ENCODE measurements around the gene GHR.

DNA sequence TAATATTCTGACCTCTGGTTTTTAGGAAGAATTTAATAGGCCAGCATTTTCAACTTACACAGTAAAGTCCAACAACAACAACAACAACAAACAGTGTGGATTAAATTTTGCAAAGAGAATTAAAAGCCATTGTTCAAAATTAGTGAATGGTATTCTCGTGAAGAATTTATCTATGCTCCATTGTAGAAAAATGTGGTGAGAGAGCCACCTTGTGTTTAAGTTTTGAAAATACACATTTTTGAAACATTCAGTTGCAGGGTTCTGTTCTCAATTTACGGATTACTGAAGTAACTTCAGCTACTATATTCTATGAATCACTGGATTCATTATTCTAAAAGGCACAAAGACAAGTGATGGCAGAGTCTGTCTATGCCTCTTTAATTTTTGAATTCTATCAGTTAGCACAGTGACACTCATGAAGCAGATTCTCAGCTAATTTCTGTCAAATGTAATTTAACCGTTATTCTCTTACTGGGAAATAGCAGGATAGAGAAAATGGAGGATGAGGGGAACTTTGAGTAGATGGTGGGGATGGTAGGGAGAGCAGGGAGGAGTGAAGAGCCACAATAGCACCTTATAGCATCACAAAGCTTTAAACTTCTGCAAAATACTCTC, 344.4 kb downstream of the GHR start:
- TF ChIP-seq CTCF (IDR thresholded peaks at IDR 0.05; ENCODE audit: borderline replicate concordance, extremely low read depth, low read length, poor library complexity, severe bottlenecking), result peak; percentile 59
- no peak for TF ChIP-seq EZH2 (IDR thresholded peaks at IDR 0.05; ENCODE audit: borderline replicate concordance, low read depth, low read length, severe bottlenecking)

Data from DND-41 (cell line).